Ovary (tissue), 9 donors: Measurements from ENCODE around the gene CHAMP1. TPM values are rescaled to one million over a fixed set of nuclear protein-coding genes. Genes with fewer than 3 reads are reported as not detected.

Experiments
- DNase-seq, 5 donors: peaks; one replicate each; pipeline ENCODE4 v3.0.0-alpha.2; 2019 to 2020
- H3K27ac ChIP-seq, 2 donors: fragments of 200-600 bp; one replicate each; pipeline versions ENCODE4 v1.5.1 to v1.8.0; 2019 to 2022
- H3K27me3 ChIP-seq: fragments of 200-600 bp; one replicate; pipeline ENCODE4 v1.8.0; 2022
- H3K36me3 ChIP-seq: fragments of 200-600 bp; sonication (generic); one replicate; pipeline ENCODE4 v1.5.1; 2019
- H3K4me1 ChIP-seq: one replicate; pipeline ENCODE4 v1.8.1; 2013; ENCODE audit warnings: mild to moderate bottlenecking, moderate library complexity; ENCODE audit not compliant: insufficient read depth
- H3K4me3 ChIP-seq: fragments of 200-600 bp; sonication (generic); one replicate; pipeline ENCODE4 v1.5.1; 2017
- H3K9me3 ChIP-seq, 2 donors: fragments of 200-600 bp in 1 of 2; sonication (generic) in 1 of 2; one replicate each; pipeline versions ENCODE4 v1.5.1 to v1.8.1; 2013 to 2019; ENCODE audit warnings: mild to moderate bottlenecking in 1 of 2, moderate library complexity in 1 of 2
- EP300 ChIP-seq: sonication (generic); formaldehyde crosslinking; IDR thresholded peaks from one replicate; pipeline ENCODE4 v1.6.1; 2017; ENCODE audit warnings: antibody characterized with exemption
- POLR2A ChIP-seq: fragments of 450-650 bp; IDR thresholded peaks from one replicate; pipeline ENCODE4 v1.6.1; 2017; ENCODE audit warnings: antibody characterized with exemption, mild to moderate bottlenecking, moderate library complexity
- WGBS, 3 donors: extraction: QIAGEN DNeasy Blood & Tissue Kit in 1 of 3; methylation state at CpG; one replicate each; pipeline versions ENCODE4 v1.1.5 to v1.1.7; 2013 to 2017; 5-methylcytosine and 5-hydroxymethylcytosine counted together
- intact Hi-C, 4 donors: fragments of 100-400 bp; cut with DNase I; formaldehyde crosslinking; loops; one replicate each; pipeline versions ENCODE4 v1.11.0 to v1.15.1; 2022 to 2023
- polyA plus RNA-seq, 2 donors: library from polyadenylated mRNA; stranded (reverse); fragments of 200-250 nt in 1 of 2; fragments of 350-450 nt in 1 of 2; fragmentation: Illumina TruSeq in 1 of 2; extraction: RNeasy Lipid Tissue Mini Kit (QIAGEN cat#74804) in 1 of 2; gene quantifications; one replicate each; pipeline ENCODE4 v1.2.3, GENCODE V29; 2013 to 2014
- total RNA-seq, 7 donors: library from RNA; depleted of rRNA in 2 of 7; stranded (reverse); fragments of >200 nt in 2 of 7; fragmentation: NEBNext Ultra II Directional in 3 of 7; extraction: Animal tissue kit (Norgen Biotek cat#: 25700) in 3 of 7; gene quantifications; one replicate each; pipeline versions ENCODE4 v1.1.0 to v1.2.4, GENCODE V29; 2016 to 2023
- TF ChIP-seq, protein P1 (sequence below), 3 donors: fragments of 450-650 bp in 2 of 3; fragments of 200-600 bp in 1 of 3; IDR thresholded peaks; one replicate each; pipeline versions ENCODE4 v1.5.1 to v1.8.0; 2016 to 2022; ENCODE audit warnings: antibody characterized with exemption in 3 of 3, mild to moderate bottlenecking in 1 of 3
- donor health status: DM: no; HTN: no; CAD: no; lungs with moderate emphysema.
- donor health status: DM: no; HTN: no; CAD: no.
- donor health status: Bipolar disorder and iron deficiency.
- donor health status: DM: yes; HTN: yes; CAD: no.
- donor health status: DM: no; HTN: no; CAD: no.
- donor health status: DM: yes; HTN: yes; CAD: no.

The CHAMP1 gene
- total and polyA plus RNA-seq, 9 donors, result 7.2 to 34.4 (median 17.9) TPM

DNA sequence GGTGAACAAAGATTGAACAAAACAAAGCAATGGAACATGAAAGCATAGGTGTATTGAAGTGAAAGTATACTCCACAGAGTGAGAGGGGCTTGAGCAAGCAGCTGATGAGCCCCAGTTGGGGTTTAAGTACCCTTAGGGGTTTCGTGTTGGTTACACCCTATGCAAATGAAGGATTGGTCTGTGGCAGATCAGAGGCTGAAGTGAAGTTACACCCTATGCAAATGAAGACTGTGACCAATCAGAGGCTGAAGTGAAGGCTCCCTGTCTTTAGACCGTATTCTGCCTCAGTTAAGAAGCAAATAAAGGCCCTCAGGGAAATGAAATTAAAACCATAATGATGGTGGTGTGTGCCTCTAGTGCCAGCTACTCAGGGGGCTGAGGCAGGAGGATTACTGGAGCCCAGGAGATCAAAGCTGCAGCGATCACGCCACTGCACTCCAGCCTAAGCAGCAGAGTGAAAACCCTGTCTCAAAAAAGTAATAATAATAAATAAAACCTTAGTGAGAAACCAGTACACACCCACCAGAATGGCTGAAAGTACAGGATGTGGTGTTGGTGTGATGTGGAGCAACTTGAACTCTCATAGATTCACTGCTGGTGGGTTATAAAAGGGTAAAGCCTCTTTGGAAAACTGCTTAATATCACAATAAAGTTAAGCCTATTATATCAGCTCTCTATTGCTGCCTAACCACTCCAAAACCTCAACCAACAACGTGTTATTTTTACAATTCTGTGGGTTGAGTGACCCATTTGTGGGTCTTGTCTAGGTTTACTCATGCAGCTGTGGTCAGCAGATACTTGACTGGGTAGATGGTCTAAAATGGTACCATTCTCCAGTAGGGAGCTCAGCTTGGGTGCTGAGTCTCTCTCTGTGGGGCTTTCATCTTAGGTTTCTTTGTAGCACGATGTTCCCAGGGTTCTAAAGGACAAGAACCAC is 45.7 kb upstream of the CHAMP1 start:
- H3K4me1 ChIP-seq, result no peaks in the 10 kb centered on the region
- TF ChIP-seq POLR2A (no peak), EP300 (no peak)
- TF ChIP-seq, protein P1, sequence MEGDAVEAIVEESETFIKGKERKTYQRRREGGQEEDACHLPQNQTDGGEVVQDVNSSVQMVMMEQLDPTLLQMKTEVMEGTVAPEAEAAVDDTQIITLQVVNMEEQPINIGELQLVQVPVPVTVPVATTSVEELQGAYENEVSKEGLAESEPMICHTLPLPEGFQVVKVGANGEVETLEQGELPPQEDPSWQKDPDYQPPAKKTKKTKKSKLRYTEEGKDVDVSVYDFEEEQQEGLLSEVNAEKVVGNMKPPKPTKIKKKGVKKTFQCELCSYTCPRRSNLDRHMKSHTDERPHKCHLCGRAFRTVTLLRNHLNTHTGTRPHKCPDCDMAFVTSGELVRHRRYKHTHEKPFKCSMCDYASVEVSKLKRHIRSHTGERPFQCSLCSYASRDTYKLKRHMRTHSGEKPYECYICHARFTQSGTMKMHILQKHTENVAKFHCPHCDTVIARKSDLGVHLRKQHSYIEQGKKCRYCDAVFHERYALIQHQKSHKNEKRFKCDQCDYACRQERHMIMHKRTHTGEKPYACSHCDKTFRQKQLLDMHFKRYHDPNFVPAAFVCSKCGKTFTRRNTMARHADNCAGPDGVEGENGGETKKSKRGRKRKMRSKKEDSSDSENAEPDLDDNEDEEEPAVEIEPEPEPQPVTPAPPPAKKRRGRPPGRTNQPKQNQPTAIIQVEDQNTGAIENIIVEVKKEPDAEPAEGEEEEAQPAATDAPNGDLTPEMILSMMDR (IDR thresholded peaks at IDR 0.05), result no peak
- no peak for DNase-seq
- no peaks in the 10 kb centered on the region for H3K9me3 ChIP-seq
- H3K4me3 ChIP-seq, result no peak overlapping the region
- no peaks in the 10 kb centered on the region for H3K36me3 ChIP-seq
- intact Hi-C loops, result no loop called here
- 90 to 97% (median 95%) methylated on average over 6 of the region's 6 CpGs for WGBS, 3 donors
- H3K27me3 ChIP-seq, result no peaks in the 10 kb centered on the region
- H3K27ac ChIP-seq, result no peak overlapping the region

DNA sequence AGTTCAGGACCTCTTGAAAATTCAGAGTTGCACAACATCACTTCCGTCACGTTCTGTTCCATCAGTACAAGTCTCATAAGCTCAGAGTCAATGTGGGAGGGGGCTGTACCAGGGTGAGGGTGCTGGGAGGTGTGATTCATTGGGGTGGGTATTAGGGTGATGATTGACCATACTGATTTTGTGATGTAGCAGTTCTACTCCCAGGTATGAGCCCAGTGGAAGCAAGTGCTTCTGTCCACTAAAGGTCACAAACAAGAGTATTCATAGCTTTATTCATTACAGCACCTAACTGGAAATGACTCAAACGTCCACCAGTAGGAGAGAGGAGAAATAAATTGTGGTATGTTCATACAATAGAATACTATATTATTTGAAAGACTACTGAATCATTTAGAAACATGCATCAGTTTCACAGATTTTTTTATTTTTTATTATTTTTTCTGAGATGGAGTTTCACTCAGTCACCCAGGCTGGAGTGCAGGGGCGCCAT is 45.0 kb upstream of the CHAMP1 start:
- Histone ChIP-seq H3K27me3 (no peaks in the 10 kb centered on the region), H3K27ac (no peak overlapping the region), H3K4me1 (no peaks in the 10 kb centered on the region), H3K36me3 (no peaks in the 10 kb centered on the region), H3K4me3 (no peak overlapping the region), H3K9me3 (no peaks in the 10 kb centered on the region)
- 85 to 91% (median 86%) methylated on average over 4 of the region's 4 CpGs for WGBS, 3 donors
- no peak for DNase-seq
- intact Hi-C loops, result no loop called here
- TF ChIP-seq, protein P1 (IDR thresholded peaks at IDR 0.05), result no peak
- TF ChIP-seq EP300 (no peak), POLR2A (no peak)

DNA sequence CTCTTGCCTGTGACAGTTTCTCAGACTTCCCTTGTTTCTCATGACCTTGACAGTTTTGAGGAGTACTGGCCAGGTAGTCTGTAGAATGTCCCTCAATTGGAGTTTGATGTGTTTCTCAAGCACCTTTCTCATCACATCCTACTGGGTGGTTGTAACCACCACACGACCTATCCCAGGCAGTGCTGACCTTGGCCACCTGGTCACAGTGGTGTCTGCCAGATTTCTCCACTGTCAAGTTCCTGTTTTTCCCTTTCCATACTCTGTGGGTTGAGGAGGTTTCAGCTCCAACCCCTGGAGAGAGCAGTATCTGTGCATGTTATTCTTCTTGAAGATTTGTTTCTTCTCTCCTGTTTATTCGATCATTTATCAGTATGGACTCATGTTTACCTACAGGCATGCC is 41.3 kb upstream of the CHAMP1 start:
- intact Hi-C loops, result no loop called here
- TF ChIP-seq EP300, result no peak
- TF ChIP-seq, protein P1 (IDR thresholded peaks at IDR 0.05), result no peak
- TF ChIP-seq POLR2A, result no peak

DNA sequence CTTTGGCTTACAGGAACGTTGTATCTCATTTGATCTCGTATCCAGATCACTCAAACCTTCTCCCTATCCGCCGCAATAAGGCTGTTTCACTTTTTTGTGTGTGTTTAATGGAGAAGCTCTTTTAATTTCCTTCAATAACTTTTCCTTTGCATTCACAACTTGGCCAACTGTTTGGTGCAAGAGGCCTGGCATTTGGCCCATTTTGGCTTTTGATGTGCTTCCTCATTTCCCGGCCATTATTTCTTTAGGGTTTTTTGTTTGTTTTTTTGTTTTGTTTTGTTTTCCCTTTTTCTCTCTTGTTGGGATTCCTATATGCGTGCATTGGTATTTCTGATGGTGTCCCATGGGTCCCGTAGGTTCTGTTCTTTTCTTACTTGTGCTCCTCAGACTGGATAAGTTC is 39.0 kb upstream of the CHAMP1 start:
- Histone ChIP-seq H3K27me3 (no peaks in the 10 kb centered on the region), H3K4me3 (no peak overlapping the region), H3K36me3 (no peaks in the 10 kb centered on the region), H3K27ac (no peak overlapping the region), H3K9me3 (no peaks in the 10 kb centered on the region), H3K4me1 (no peaks in the 10 kb centered on the region)
- WGBS, 3 donors, result 87 to 91% (median 90%) methylated on average over 7 of the region's 7 CpGs
- intact Hi-C loops, result no loop called here
- no peak for DNase-seq
- no peak for TF ChIP-seq EP300
- TF ChIP-seq POLR2A, result no peak
- TF ChIP-seq, protein P1 (IDR thresholded peaks at IDR 0.05), result no peak

More for the DNA sequence above, 41.3 kb upstream of the CHAMP1 start:
- H3K9me3 ChIP-seq, result no peaks in the 10 kb centered on the region
- no peak overlapping the region for H3K27ac ChIP-seq
- H3K4me1 ChIP-seq, result no peaks in the 10 kb centered on the region
- no peak overlapping the region for H3K4me3 ChIP-seq
- no peaks in the 10 kb centered on the region for H3K36me3 ChIP-seq
- 14 to 38% (median 19%) methylated on average over 2 of the region's 2 CpGs for WGBS, 3 donors
- no peaks in the 10 kb centered on the region for H3K27me3 ChIP-seq
- DNase-seq, result no peak
